K562 (cell line): ENCODE measurements around the gene FAM89B. TPM values are rescaled to one million over a fixed set of nuclear protein-coding genes. Genes with fewer than 3 reads are reported as not detected.
A peak's percentile ranks its signal among the peaks of the same experiment; 100 is the strongest.

Experiments used
- ATAC-seq: fragments of 200-7000 bp; cut with Tn5 transposase; 3 replicates; pipeline ENCODE4 v1.9.1; 2020; ENCODE audit warnings: moderate library complexity
- BruUV-seq: library from RNA; stranded (reverse); fragments of 400-500 nt; replicated peaks from 2 replicates; lab custom pipeline; 2021; lab: Mats Ljungman, UMichigan
- CTCF ChIA-PET: fragments of 300-600 bp; formaldehyde crosslinking; extraction: SDS; loops from one replicate; lab custom pipeline; 2021; ENCODE audit warnings: low intra/inter-chr PET ratio; lab: Yijun Ruan, JAX
- POLR2A ChIA-PET: fragments of 300-600, 350-650 bp; sonication (Branson Sonifier 250); formaldehyde crosslinking; extraction: SDS; loops from one replicate; lab custom pipeline; 2021; ENCODE audit warnings: antibody characterized with exemption, inconsistent platforms; lab: Yijun Ruan, JAX
- DNase-seq, 4 experiments: peaks; one replicate each; pipeline versions ENCODE4 v3.0.0 to v3.0.0-alpha.2; 2011 to 2018; ENCODE audit warnings: low spot score in 3 of 4, mixed read lengths in 3 of 4; ENCODE audit errors: extremely low read depth in 1 of 4
- FAIRE-seq: peaks from 2 replicates; lab custom pipeline; 2011; peaks lifted over from hg19 to GRCh38; lab: Jason Lieb, UNC
- H2AFZ ChIP-seq: 2 replicates; pipeline ENCODE4 v1.6.0; 2011; ENCODE audit warnings: low read depth, low read length, control low read depth, inconsistent platforms
- H3K27ac ChIP-seq: fragments of 200-600 bp; 3 replicates; pipeline ENCODE4 v1.8.0; 2011; ENCODE audit warnings: low read depth, mild to moderate bottlenecking, control low read depth, inconsistent platforms, low read length, moderate library complexity, mixed read lengths; ENCODE audit errors: extremely low read depth
- H3K27me3 ChIP-seq, 2 experiments: fragments of 300-600 bp in 1 of 2; 2 replicates in 1 of 2; 3 replicates in 1 of 2; pipeline versions ENCODE4 v1.6.0 to v1.8.0; 2011; ENCODE audit warnings: inconsistent platforms in 2 of 2, low read length in 2 of 2, mild to moderate bottlenecking in 1 of 2, mixed read lengths in 1 of 2, moderate library complexity in 1 of 2; ENCODE audit not compliant: control insufficient read depth in 2 of 2, insufficient read depth in 2 of 2
- H3K36me3 ChIP-seq: fragments of 300-600 bp; 3 replicates; pipeline ENCODE4 v1.8.0; 2011; ENCODE audit warnings: mild to moderate bottlenecking, low read length, inconsistent platforms; ENCODE audit not compliant: control insufficient read depth, insufficient read depth
- H3K4me1 ChIP-seq, 2 experiments: fragments of 200-600 bp in 1 of 2; replicated peaks in 1 of 2; 2 replicates in 1 of 2; 3 replicates in 1 of 2; pipeline versions ENCODE4 v1.5.1 to v1.8.0; 2011; ENCODE audit warnings: inconsistent platforms in 2 of 2, low read length in 2 of 2, mild to moderate bottlenecking in 1 of 2, mixed read lengths in 1 of 2, moderate library complexity in 1 of 2; ENCODE audit not compliant: control insufficient read depth in 2 of 2, insufficient read depth in 2 of 2
- H3K4me2 ChIP-seq: 2 replicates; pipeline ENCODE4 v1.6.1; 2011; ENCODE audit warnings: low read length, control low read depth, inconsistent platforms, mixed read lengths; ENCODE audit not compliant: insufficient read depth
- H3K4me3 ChIP-seq: fragments of 200-600 bp; sonication (generic), shearing (Covaris generic); 2 replicates; pipeline ENCODE4 v1.5.1; 2016; ENCODE audit warnings: control low read depth, inconsistent platforms
- H3K79me2 ChIP-seq: fragments of 200-600 bp; 3 replicates; pipeline ENCODE4 v1.8.0; 2011; ENCODE audit warnings: low read length, inconsistent platforms; ENCODE audit not compliant: control insufficient read depth, insufficient read depth
- H3K9ac ChIP-seq, 2 experiments: 2 replicates each; pipeline versions ENCODE4 v1.6.0 to v1.6.1; 2011; ENCODE audit warnings: low read depth in 2 of 2, low read length in 2 of 2, control low read depth in 1 of 2, inconsistent platforms in 1 of 2, mild to moderate bottlenecking in 1 of 2, mixed read lengths in 1 of 2; ENCODE audit not compliant: insufficient read depth in 1 of 2
- H3K9me1 ChIP-seq: one replicate; pipeline ENCODE4 v1.6.0; 2011; ENCODE audit warnings: inconsistent platforms, mild to moderate bottlenecking, low read length, moderate library complexity; ENCODE audit not compliant: control insufficient read depth, insufficient read depth
- H3K9me3 ChIP-seq: replicated peaks from 2 replicates; pipeline ENCODE4 v1.5.1; 2011; ENCODE audit warnings: low read depth, low read length, inconsistent platforms; ENCODE audit not compliant: control insufficient read depth, insufficient read depth
- H4K20me1 ChIP-seq: replicated peaks from 2 replicates; pipeline ENCODE4 v1.6.1; 2011; ENCODE audit warnings: low read length, inconsistent platforms, mixed read lengths; ENCODE audit not compliant: control insufficient read depth, insufficient read depth
- BMI1 ChIP-seq: fragments of 150-350 bp; IDR thresholded peaks from 2 replicates; pipeline ENCODE4 v1.6.1; 2014; ENCODE audit warnings: low read length
- CBX8 ChIP-seq: fragments of 200-600 bp; sonication (generic); IDR thresholded peaks from 2 replicates; pipeline ENCODE4 v1.6.1; 2012; ENCODE audit warnings: borderline replicate concordance, mixed run types, low read depth, mild to moderate bottlenecking, moderate library complexity, mixed read lengths, low read length, control low read depth, inconsistent platforms; ENCODE audit not compliant: poor library complexity, severe bottlenecking; ENCODE audit errors: extremely low read depth
- FOXK1 ChIP-seq: sonication (generic); formaldehyde crosslinking; IDR thresholded peaks from 2 replicates; pipeline ENCODE4 v1.8.0; 2022; ENCODE audit warnings: missing genetic modification reagents, mild to moderate bottlenecking, borderline replicate concordance
- HLTF ChIP-seq: fragments of 450-650 bp; IDR thresholded peaks from 2 replicates; pipeline ENCODE4 v1.6.1; 2016
- NCOR1 ChIP-seq: fragments of 450-650 bp; IDR thresholded peaks from 2 replicates; pipeline ENCODE4 v1.6.1; 2016; ENCODE audit warnings: mild to moderate bottlenecking, moderate library complexity
- PRPF4 ChIP-seq: fragments of 200-400 bp; formaldehyde crosslinking; IDR thresholded peaks from one replicate; pipeline ENCODE4 v1.6.1; 2017; ENCODE audit warnings: low read length, low read depth, mild to moderate bottlenecking; ENCODE audit not compliant: insufficient read depth, poor library complexity, severe bottlenecking
- RFX1 ChIP-seq: fragments of 450-650 bp; IDR thresholded peaks from 2 replicates; pipeline ENCODE4 v1.6.1; 2016; ENCODE audit warnings: mild to moderate bottlenecking, moderate library complexity
- SMARCC2 ChIP-seq: fragments of 450-650 bp; IDR thresholded peaks from 2 replicates; pipeline ENCODE4 v1.6.1; 2017; ENCODE audit warnings: antibody characterized with exemption, moderate library complexity, mild to moderate bottlenecking, low read depth
- TAF1 ChIP-seq: IDR thresholded peaks from 2 replicates; pipeline ENCODE4 v1.6.1; 2011; ENCODE audit warnings: mild to moderate bottlenecking, low read length, moderate library complexity; ENCODE audit not compliant: insufficient read depth, control insufficient read depth, severe bottlenecking; ENCODE audit errors: extremely low read depth
- THRAP3 ChIP-seq: fragments of 450-650 bp; IDR thresholded peaks from 2 replicates; pipeline ENCODE4 v1.6.1; 2016; ENCODE audit warnings: mild to moderate bottlenecking, inconsistent platforms, borderline replicate concordance
- ZFP36 ChIP-seq: fragments of 150-350 bp; IDR thresholded peaks from 2 replicates; pipeline ENCODE4 v1.6.1; 2018; ENCODE audit warnings: low read length, low read depth; ENCODE audit not compliant: partially characterized antibody
- ZKSCAN3 ChIP-seq: fragments of 250-450 bp; sonication (Bioruptor Pico); IDR thresholded peaks from 2 replicates; pipeline ENCODE4 v1.4.0; 2020
- WGBS: fragments of 100-300 bp; shearing (Covaris generic); methylation state at CpG from one replicate; pipeline ENCODE4 v1.1.6; 2016; ENCODE audit warnings: low coverage, mixed read lengths; ENCODE audit not compliant: insufficient coverage; ENCODE audit errors: missing lambda C conversion rate; 5-methylcytosine and 5-hydroxymethylcytosine counted together
- in situ Hi-C: fragments of 300-500 bp; cut with MboI; formaldehyde crosslinking; loops from 4 replicates; pipeline ENCODE4 v1.15.0; 2018; ENCODE audit warnings: inconsistent platforms, mixed read lengths
- intact Hi-C: fragments of 100-400 bp; cut with micrococcal nuclease; formaldehyde crosslinking; loops from 2 replicates; pipeline ENCODE4 v1.14.2; 2022
- polyA plus RNA-seq, 8 experiments: library from polyadenylated mRNA; depleted of rRNA in 4 of 8; stranded (reverse) in 5 of 8; unstranded in 3 of 8; fragments of >200 nt; fragmentation: Nextera tagmentation in 2 of 8; fragmentation: Illumina TruSeq in 1 of 8; extraction: Ambion mirVana in 2 of 8; extraction: Trizol in 1 of 8; gene quantifications; 2 replicates each; pipeline versions ENCODE4 v1.2.1 to v1.2.3, GENCODE V29; 2011 to 2014; ENCODE audit warnings: inconsistent platforms in 1 of 8, missing spikeins in 1 of 8
- total RNA-seq, 7 experiments: library from RNA; depleted of rRNA in 6 of 7; stranded (reverse); fragments of >200 nt in 6 of 7; fragmentation: Illumina TruSeq in 2 of 7; extraction: Trizol in 2 of 7; gene quantifications; 2 replicates each; pipeline versions ENCODE4 v1.2.1 to v1.2.3, GENCODE V29; 2011 to 2021; ENCODE audit warnings: low replicate concordance in 1 of 7
- TF ChIP-seq, protein P1 (sequence below): sonication (generic); formaldehyde crosslinking; IDR thresholded peaks from 2 replicates; pipeline ENCODE4 v1.8.0; 2022; ENCODE audit warnings: missing genetic modification reagents, mild to moderate bottlenecking, borderline replicate concordance
- TF ChIP-seq, protein P2 (sequence below): sonication (generic); IDR thresholded peaks from 2 replicates; pipeline ENCODE4 v1.6.1; 2016
- TF ChIP-seq, protein P3 (sequence below): fragments of 450-650 bp; IDR thresholded peaks from 2 replicates; pipeline ENCODE4 v1.6.1; 2016; ENCODE audit warnings: borderline replicate concordance

Gene FAM89B
- total and polyA plus RNA-seq, 9 of the 15 experiments (the other 6 are each of a cell fraction or from before 2014, with no cell fraction given), result 0.32 to 27.6 (median 11.9) TPM

DNA sequence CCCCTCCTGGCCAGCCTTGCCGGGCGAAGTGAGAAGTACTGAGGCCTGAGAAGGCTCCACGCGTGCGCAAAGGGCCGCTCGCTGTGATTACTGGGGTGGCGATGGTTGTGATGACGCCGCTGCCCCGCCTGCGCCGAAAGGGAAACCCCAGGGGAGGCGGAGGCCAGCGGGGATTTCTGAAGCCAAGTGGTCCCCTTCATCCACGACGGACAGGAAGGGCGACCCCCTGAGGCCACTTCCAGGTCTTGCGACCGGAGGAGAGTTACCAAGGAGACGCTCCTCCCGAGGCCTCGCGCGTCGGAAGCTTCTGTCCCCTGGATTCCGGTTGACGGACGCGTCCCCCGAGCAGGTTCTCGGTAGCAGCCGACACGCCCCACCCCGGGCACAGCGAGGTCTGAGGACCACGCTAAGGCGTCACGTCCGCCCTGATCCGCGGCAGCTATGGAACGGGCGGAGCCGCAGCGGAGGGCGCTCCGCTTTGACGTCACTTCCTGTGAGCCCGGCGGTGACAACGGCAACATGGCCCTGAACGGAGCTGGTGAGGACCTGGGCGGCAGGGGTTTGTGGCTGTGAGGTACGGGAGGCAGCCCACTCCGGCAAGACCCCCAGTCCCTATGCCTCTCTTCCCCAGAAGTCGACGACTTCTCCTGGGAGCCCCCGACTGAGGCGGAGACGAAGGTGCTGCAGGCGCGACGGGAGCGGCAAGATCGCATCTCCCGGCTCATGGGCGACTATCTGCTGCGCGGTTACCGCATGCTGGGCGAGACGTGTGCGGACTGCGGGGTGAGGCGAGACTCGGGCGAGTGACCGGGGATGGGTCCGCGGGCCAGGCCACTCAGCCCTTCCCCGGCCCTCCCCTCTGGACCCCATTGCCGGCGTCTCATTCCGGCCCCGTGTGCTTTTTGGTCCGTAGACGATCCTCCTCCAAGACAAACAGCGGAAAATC is 2.1 kb upstream of the FAM89B start, which contains the start of gene ZNRD2:
Gene ZNRD2 (plus strand): TSS at position 505 of the 946 bp plus-strand sequence. CDS start 15 bp downstream, at position 520.
- H2AFZ ChIP-seq, result peak within 1 kb of the TSS; percentile 97
- H3K36me3 ChIP-seq, result peaks cover 19% of the 10 kb centered on the region; the same call in 2 of the 3 replicates
- peak within 1 kb of the TSS; percentile 65 for H3K4me3 ChIP-seq
- intact Hi-C loops (loop anchor here (1.0 to 5.0 kb wide), 3 partner anchors 30 to 98 kb away; partner anchors contain the start of gene SCYL1), in situ Hi-C loops (no loop called here)
- FAIRE-seq, result peak; percentile 97
- H3K79me2 ChIP-seq, result peaks cover 56% of the 10 kb centered on the region
- no peaks in the 10 kb centered on the region for H3K27me3 ChIP-seq
- H3K27ac ChIP-seq, result peak within 1 kb of the TSS; percentile 68
- peaks cover 5% of the 10 kb centered on the region for H3K9me1 ChIP-seq
- 1% methylated on average over 89 of the region's 89 CpGs for WGBS
- H3K9ac ChIP-seq, result peak within 1 kb of the TSS; percentile 82 to 98
- peak; percentile 88 to 99 (median 92) for DNase-seq
- H4K20me1 ChIP-seq, result peaks cover 6% of the 10 kb centered on the region
- no TSS peak for BruUV-seq
- POLR2A ChIA-PET, result interaction anchor here (0.6 to 4.7 kb wide), 14 partner anchors 10 to 288 kb away, joined by 3 to 35 read pairs (median 4); partner anchors contain the start of genes MALAT1 and NEAT1
- CTCF ChIA-PET, result interaction anchor here (6.5 kb wide), 1 partner anchor 29 kb away, joined by 63 read pairs; no protein-coding TSS in a partner anchor
- peaks cover 39 to 63% of the 10 kb centered on the region in 2 experiments for H3K4me1 ChIP-seq
- peak; percentile 82 for ATAC-seq
- no peaks in the 10 kb centered on the region for H3K9me3 ChIP-seq
- peak within 1 kb of the TSS; percentile 99 for H3K4me2 ChIP-seq
- TF ChIP-seq PRPF4, result no peak
- TF ChIP-seq CBX8, result no peak
- TF ChIP-seq BMI1, result no peak
- TF ChIP-seq, protein P1, sequence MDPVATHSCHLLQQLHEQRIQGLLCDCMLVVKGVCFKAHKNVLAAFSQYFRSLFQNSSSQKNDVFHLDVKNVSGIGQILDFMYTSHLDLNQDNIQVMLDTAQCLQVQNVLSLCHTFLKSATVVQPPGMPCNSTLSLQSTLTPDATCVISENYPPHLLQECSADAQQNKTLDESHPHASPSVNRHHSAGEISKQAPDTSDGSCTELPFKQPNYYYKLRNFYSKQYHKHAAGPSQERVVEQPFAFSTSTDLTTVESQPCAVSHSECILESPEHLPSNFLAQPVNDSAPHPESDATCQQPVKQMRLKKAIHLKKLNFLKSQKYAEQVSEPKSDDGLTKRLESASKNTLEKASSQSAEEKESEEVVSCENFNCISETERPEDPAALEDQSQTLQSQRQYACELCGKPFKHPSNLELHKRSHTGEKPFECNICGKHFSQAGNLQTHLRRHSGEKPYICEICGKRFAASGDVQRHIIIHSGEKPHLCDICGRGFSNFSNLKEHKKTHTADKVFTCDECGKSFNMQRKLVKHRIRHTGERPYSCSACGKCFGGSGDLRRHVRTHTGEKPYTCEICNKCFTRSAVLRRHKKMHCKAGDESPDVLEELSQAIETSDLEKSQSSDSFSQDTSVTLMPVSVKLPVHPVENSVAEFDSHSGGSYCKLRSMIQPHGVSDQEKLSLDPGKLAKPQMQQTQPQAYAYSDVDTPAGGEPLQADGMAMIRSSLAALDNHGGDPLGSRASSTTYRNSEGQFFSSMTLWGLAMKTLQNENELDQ, result no peak
- peak; percentile 72 for TF ChIP-seq TAF1
- no peak for TF ChIP-seq THRAP3
- peak; percentile 92 for TF ChIP-seq RFX1
- no peak for TF ChIP-seq SMARCC2
- peak; percentile 12 for TF ChIP-seq ZFP36
- TF ChIP-seq FOXK1 (CRISPR knock-in tag), result peak; percentile 88
- TF ChIP-seq, protein P2, sequence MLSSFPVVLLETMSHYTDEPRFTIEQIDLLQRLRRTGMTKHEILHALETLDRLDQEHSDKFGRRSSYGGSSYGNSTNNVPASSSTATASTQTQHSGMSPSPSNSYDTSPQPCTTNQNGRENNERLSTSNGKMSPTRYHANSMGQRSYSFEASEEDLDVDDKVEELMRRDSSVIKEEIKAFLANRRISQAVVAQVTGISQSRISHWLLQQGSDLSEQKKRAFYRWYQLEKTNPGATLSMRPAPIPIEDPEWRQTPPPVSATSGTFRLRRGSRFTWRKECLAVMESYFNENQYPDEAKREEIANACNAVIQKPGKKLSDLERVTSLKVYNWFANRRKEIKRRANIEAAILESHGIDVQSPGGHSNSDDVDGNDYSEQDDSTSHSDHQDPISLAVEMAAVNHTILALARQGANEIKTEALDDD, result no peak
- no peak for TF ChIP-seq NCOR1
- no peak for TF ChIP-seq ZKSCAN3 (CRISPR knock-in tag)
- TF ChIP-seq, protein P3, sequence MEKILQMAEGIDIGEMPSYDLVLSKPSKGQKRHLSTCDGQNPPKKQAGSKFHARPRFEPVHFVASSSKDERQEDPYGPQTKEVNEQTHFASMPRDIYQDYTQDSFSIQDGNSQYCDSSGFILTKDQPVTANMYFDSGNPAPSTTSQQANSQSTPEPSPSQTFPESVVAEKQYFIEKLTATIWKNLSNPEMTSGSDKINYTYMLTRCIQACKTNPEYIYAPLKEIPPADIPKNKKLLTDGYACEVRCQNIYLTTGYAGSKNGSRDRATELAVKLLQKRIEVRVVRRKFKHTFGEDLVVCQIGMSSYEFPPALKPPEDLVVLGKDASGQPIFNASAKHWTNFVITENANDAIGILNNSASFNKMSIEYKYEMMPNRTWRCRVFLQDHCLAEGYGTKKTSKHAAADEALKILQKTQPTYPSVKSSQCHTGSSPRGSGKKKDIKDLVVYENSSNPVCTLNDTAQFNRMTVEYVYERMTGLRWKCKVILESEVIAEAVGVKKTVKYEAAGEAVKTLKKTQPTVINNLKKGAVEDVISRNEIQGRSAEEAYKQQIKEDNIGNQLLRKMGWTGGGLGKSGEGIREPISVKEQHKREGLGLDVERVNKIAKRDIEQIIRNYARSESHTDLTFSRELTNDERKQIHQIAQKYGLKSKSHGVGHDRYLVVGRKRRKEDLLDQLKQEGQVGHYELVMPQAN, result peak; percentile 96; the same call in 1 of the 2 replicates
- TF ChIP-seq HLTF, result no peak
